C4-2B (cell line): ENCODE measurements around the gene RCOR1.

Experiments
- ZFX ChIP-seq: fragments of 450-650 bp; IDR thresholded peaks from 2 replicates; pipeline ENCODE4 v1.6.1; 2017
- TF ChIP-seq, protein P1 (sequence below): fragments of 450-650 bp; conservative IDR thresholded peaks from 2 replicates; pipeline ENCODE4 v1.5.1; 2017; ENCODE audit warnings: mild to moderate bottlenecking

DNA sequence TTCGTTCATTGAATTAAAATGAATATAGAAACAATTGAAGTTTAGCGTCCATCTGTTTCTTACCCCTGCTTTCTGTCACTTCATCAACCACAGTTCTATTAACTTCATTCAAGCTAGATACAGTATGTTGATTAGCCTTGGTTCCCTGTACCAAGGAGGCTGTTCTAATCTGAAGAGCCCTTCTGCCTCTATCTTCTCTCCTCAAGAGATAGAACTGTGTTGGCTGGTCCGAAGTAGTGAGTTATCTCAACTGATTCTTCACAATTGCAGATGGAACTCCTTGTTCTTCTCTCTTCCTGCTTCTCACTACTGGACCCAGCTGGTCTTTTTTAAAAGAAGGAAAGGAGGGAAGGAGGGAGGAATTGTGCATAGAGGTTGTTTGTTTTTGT, 102.7 kb downstream of the RCOR1 start:
- TF ChIP-seq, protein P1, sequence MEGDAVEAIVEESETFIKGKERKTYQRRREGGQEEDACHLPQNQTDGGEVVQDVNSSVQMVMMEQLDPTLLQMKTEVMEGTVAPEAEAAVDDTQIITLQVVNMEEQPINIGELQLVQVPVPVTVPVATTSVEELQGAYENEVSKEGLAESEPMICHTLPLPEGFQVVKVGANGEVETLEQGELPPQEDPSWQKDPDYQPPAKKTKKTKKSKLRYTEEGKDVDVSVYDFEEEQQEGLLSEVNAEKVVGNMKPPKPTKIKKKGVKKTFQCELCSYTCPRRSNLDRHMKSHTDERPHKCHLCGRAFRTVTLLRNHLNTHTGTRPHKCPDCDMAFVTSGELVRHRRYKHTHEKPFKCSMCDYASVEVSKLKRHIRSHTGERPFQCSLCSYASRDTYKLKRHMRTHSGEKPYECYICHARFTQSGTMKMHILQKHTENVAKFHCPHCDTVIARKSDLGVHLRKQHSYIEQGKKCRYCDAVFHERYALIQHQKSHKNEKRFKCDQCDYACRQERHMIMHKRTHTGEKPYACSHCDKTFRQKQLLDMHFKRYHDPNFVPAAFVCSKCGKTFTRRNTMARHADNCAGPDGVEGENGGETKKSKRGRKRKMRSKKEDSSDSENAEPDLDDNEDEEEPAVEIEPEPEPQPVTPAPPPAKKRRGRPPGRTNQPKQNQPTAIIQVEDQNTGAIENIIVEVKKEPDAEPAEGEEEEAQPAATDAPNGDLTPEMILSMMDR = no peak
- TF ChIP-seq ZFX = no peak
